Activated naive CD4-positive, alpha-beta T cell treated with anti-CD3 and anti-CD28 coated beads, Interleukin-2, amount 50 U/mL, for 24 hours (primary cell): ENCODE measurements around the gene NHEJ1.

Experiments used
- H3K27ac Mint-ChIP-seq: one replicate; pipeline ENCODE4 v1.8.0; 2021; ENCODE audit warnings: mild to moderate bottlenecking, mixed read lengths
- H3K27me3 Mint-ChIP-seq: one replicate; pipeline ENCODE4 v1.8.0; 2021; ENCODE audit warnings: mixed read lengths
- H3K36me3 Mint-ChIP-seq: one replicate; pipeline ENCODE4 v1.8.0; 2021; ENCODE audit warnings: mixed read lengths
- H3K4me1 Mint-ChIP-seq: one replicate; pipeline ENCODE4 v1.8.0; 2021; ENCODE audit warnings: mixed read lengths
- H3K4me3 Mint-ChIP-seq: one replicate; pipeline ENCODE4 v1.8.0; 2021; ENCODE audit warnings: mild to moderate bottlenecking, mixed read lengths
- H3K9me3 Mint-ChIP-seq: one replicate; pipeline ENCODE4 v1.8.0; 2021; ENCODE audit warnings: mixed read lengths

The NHEJ1 gene

DNA sequence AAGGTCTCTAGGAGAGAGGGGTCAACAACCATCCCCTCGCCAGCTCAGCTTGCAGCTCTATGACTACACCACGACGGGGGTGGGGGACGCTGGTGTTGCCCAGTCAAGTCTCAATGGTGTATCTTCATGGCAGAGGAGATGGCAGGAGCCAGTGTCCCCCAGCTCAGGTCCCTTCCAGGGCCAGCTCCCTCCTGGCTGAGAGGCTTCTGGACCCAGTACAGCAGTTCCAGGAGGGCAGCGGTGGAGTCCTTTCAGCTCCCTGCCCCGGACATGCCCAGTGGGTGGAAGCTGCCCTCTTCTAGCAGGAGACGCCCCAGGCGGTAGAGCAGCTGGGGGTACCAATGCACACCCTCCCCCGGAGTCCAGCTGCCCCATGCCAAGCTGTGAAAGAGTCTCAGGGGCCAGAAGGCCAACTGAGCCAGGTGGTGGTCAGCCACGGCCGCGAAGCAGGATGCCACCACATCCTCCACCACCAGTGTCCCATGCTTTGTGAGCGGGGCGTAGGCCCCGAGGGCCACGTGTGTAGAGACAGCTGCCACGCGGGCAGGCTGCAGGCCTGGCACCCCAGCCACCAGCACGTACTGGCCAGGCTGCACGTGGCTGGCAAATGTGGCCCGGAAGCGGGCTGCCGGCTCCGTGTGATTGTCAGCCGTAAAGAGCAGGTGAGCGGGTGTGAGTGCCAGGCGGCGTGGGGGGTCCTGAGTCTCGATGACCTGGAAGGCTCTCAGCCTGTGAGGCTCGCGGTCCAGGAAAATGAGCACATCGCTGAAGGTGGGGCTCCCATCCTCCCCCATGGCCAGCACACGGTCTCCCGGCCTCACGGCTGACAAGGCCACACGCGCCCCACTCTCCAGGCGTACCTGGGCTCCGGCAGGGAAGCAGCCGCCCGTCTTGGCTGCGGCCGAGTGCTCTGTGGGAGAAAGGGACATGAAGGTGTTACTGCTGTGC, 105.4 kb downstream of the NHEJ1 start:
- Mint-ChIP-seq H3K9me3 (no peaks in the 10 kb centered on the region), H3K36me3 (no peaks in the 10 kb centered on the region), H3K4me3 (no peak overlapping the region), H3K27me3 (peaks cover 38% of the 10 kb centered on the region), H3K27ac (no peak overlapping the region), H3K4me1 (peaks cover 20% of the 10 kb centered on the region)

DNA sequence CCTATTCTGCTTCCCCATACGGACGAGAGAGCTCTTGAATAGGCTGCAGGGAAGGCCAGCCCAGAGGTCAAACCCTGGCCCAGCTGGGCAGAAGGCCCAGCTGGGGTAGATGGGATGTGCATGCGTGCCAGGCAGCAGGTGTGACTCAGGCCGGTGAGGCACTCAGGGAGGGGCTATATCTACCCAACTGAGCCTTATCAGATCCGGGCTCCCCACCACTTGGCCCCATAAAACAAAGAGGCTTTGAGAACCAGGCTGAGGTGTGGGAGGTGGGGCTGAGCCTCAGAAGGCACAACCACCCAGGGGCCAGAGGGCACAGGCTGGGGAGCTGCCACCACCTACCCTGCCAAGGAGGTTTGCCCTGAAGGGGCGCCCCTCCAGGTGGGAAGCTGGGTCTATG, 111.3 kb downstream of the NHEJ1 start:
- Mint-ChIP-seq H3K36me3 (no peaks in the 10 kb centered on the region), H3K4me1 (no peaks in the 10 kb centered on the region), H3K4me3 (no peak overlapping the region), H3K27me3 (peaks cover 49% of the 10 kb centered on the region), H3K27ac (no peak overlapping the region), H3K9me3 (no peaks in the 10 kb centered on the region)

DNA sequence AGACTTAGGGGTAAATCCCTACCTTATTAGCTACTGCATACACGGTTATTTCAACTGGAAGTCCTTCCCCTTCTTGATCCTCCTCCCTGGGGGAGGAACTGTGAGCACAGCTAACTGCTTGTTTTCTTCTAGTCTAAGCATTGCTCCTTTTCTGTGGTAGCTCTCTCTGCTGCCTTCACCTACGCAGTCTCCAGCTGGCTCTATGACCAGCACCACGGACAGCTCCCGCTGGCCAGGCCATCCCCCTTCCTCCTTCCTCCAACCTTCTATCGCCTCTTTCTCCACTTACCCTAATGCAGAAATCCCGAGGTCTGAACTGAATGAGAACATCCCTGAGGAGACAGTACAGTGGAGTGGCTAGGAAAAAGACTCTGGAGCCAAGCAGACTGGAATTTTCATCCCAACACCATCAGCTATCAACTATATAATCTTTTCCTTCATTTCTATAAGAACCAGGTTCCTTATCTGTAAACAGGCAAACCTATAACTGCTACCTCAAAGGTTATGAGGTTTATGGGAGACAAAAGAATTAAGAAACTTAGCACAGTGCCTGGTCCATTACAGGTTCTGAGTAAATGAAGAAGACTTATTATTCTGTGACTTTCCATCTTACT, 114.6 kb downstream of the NHEJ1 start:
- Mint-ChIP-seq H3K27ac (no peak overlapping the region), H3K4me1 (peaks cover 9% of the 10 kb centered on the region), H3K27me3 (peaks cover 57% of the 10 kb centered on the region)

DNA sequence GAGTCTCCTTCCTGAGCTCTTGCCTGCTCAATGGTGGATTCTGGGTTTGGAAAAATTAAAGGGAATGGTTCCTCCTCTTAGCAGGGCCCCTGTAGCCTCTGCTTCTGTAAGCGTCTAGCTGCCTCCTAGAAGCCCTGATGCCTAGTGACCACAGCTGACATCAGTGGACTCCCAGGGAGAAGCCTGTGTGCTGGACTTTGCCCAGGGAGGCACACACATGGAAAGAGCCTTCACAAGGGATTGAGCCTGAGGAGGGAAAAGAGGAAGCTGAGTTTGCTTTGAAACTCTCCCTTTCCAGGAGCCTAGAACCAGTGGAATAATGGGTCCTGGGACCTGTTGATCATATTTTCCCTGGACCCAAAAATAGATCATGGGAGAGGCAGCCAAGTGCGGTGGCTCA, 117.9 kb downstream of the NHEJ1 start:
- no peaks in the 10 kb centered on the region for H3K36me3 Mint-ChIP-seq

More for the DNA sequence above, 114.6 kb downstream of the NHEJ1 start:
- no peak overlapping the region for H3K4me3 Mint-ChIP-seq
- no peaks in the 10 kb centered on the region for H3K36me3 Mint-ChIP-seq
- H3K9me3 Mint-ChIP-seq: no peaks in the 10 kb centered on the region

DNA sequence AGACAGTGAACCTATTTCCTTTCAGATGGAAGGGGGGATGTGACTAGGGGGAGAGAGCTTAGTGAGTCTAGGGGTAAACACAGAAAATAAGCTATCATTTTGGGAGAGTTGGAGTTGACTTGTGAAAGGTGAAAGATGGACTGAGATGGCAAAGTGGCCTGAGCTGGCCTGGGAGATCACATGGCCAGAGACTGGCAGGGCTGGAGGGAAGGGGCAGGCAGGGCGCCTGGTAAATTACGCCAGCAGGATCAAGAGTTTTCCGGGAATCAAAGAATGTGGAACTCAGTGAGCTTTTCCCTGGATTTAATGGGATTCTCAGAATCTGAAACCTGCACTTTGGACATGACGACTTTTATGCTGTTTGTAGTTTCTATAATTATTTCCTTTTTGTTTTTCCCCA, 118.5 kb downstream of the NHEJ1 start:
- Mint-ChIP-seq H3K27me3 (peaks cover 50% of the 10 kb centered on the region), H3K9me3 (no peaks in the 10 kb centered on the region), H3K27ac (peak overlapping the region; percentile 59), H3K4me3 (no peak overlapping the region), H3K4me1 (peaks cover 12% of the 10 kb centered on the region), H3K36me3 (no peaks in the 10 kb centered on the region)

More for the DNA sequence above, 117.9 kb downstream of the NHEJ1 start:
- no peaks in the 10 kb centered on the region for H3K9me3 Mint-ChIP-seq
- H3K4me3 Mint-ChIP-seq: no peak overlapping the region
- no peak overlapping the region for H3K27ac Mint-ChIP-seq
- H3K4me1 Mint-ChIP-seq: peaks cover 12% of the 10 kb centered on the region
- peaks cover 48% of the 10 kb centered on the region for H3K27me3 Mint-ChIP-seq

DNA sequence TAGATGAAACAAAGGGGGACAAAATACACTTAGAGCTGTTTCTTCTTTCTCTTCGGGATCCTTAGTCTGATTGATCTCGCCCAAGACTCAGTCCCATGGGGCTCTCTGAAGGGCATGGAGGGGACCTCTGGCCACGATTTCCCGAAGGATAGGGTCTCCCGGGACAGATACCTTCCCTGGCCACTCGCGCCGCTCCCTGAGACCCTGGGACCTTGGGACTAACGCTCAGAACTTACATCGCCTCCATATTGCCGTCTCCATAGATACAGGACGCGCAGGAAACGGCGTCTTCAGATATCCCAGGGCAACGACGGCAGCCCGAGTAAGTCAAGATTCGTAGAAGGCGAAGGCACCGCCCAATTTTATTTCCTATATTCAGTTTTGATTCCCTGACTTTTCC, 119.4 kb downstream of the NHEJ1 start, which contains the start of gene CFAP65:
TSS of gene CFAP65 (minus strand) at position 265 of the 400 bp plus-strand sequence. CDS start 2,468 bp downstream, outside the sequence.
- Mint-ChIP-seq H3K4me1 (peaks cover 12% of the 10 kb centered on the region), H3K27me3 (peaks cover 45% of the 10 kb centered on the region), H3K27ac (peak within 1 kb of the TSS; percentile 59), H3K9me3 (no peaks in the 10 kb centered on the region), H3K36me3 (no peaks in the 10 kb centered on the region), H3K4me3 (peak within 1 kb of the TSS; percentile 77)

DNA sequence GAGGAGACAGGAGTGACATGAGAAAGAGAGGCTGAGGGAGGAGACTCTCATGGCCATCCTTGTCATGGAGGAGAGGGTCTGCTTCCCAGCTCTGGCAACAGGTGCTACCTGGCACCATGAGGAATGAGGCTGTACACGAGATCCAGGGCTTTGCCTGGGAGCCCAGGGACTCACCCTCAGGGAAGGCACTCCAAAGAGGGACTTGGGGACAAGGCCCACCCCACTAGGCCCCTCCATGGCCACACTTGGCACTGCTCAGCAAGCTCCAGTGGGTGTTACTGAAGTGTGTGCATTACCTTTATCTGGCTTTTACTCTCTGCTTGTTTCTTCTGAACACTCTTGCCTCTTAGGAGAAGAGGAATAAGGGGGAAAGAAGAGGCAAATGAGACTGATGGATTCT, 122.0 kb downstream of the NHEJ1 start:
- no peaks in the 10 kb centered on the region for H3K36me3 Mint-ChIP-seq
- peaks cover 12% of the 10 kb centered on the region for H3K4me1 Mint-ChIP-seq
- no peak overlapping the region for H3K27ac Mint-ChIP-seq
- no peak overlapping the region for H3K4me3 Mint-ChIP-seq
- no peaks in the 10 kb centered on the region for H3K9me3 Mint-ChIP-seq
- peaks cover 41% of the 10 kb centered on the region for H3K27me3 Mint-ChIP-seq

DNA sequence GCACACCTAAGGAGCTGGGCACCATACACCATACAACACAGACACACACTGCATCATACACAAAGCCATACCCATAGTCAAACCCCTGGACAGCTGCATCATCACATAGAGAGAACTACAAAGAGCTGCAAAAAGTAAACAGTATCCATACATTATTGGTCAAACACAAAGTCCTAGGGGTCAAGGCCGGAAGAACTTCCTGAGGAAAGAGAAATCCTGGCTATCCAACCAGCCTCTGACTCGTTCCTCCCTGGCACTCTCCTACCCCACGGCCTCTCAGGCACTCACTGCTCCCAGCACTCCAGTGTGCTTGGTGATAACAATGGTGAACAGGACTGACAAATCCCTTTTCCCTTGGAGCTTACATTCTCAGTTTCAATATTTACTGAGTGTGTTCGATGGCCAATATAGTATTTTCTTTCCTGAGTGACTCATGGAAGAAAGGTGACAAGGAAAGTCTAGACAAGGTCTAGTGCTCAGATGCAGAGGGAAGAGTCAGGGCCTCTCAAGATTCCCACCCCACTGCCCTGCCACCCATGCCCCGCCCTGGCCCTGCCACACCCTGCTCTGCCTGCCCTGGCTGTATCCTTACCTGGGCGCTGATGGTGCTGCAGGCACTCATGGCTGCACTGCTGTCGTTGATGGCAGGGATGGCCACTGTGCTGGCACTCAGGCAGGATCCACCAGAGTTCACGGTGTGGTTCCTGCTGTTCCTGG, 122.7 kb downstream of the NHEJ1 start:
- Mint-ChIP-seq H3K9me3 (no peaks in the 10 kb centered on the region), H3K27ac (no peak overlapping the region), H3K4me1 (peaks cover 12% of the 10 kb centered on the region), H3K36me3 (no peaks in the 10 kb centered on the region), H3K27me3 (peaks cover 41% of the 10 kb centered on the region), H3K4me3 (no peak overlapping the region)

DNA sequence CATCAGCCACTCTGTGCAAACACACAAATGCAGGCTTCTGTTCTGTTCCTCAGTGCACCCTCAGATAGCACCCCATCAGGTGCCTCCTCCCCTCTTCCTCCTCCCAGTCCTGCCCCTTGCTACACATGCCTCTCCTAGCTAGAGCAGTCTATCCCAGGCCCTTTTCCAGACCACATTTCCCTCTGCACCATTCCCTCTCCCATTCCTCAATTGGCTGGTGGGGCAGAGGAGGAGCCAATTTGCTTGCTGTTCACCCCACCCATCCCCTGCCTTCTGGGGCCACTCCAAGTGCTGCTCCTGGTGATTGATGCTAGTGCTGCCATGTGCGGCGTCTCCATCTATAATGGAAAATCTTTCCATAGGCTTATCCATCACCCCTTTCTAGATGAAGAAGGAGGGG, 124.7 kb downstream of the NHEJ1 start:
- Mint-ChIP-seq H3K27me3 (peaks cover 28% of the 10 kb centered on the region), H3K27ac (no peak overlapping the region), H3K9me3 (no peaks in the 10 kb centered on the region), H3K4me1 (peaks cover 1% of the 10 kb centered on the region), H3K4me3 (no peak overlapping the region), H3K36me3 (no peaks in the 10 kb centered on the region)

DNA sequence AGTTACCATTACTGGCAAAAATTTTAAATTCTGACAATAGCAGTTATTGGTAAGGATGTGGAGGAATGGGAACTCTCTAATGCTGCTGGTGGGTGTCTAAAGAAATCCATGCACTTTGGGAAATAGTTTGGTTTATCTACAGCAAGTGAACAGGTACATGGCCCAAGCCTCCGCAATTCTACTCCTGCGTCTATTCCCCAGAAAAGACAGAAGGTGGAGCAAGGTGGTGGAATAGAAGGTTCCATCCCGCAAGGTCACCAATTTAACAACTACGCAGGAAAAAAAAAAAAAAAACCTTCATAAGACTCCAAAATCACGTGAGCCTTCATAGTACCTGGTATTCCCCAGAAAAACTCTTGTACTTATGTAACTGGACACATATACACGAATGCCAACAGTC, 125.8 kb downstream of the NHEJ1 start:
- H3K27ac Mint-ChIP-seq: no peak overlapping the region
- H3K36me3 Mint-ChIP-seq: no peaks in the 10 kb centered on the region
- H3K27me3 Mint-ChIP-seq: peaks cover 22% of the 10 kb centered on the region
- no peaks in the 10 kb centered on the region for H3K9me3 Mint-ChIP-seq
- H3K4me1 Mint-ChIP-seq: no peaks in the 10 kb centered on the region
- H3K4me3 Mint-ChIP-seq: no peak overlapping the region

DNA sequence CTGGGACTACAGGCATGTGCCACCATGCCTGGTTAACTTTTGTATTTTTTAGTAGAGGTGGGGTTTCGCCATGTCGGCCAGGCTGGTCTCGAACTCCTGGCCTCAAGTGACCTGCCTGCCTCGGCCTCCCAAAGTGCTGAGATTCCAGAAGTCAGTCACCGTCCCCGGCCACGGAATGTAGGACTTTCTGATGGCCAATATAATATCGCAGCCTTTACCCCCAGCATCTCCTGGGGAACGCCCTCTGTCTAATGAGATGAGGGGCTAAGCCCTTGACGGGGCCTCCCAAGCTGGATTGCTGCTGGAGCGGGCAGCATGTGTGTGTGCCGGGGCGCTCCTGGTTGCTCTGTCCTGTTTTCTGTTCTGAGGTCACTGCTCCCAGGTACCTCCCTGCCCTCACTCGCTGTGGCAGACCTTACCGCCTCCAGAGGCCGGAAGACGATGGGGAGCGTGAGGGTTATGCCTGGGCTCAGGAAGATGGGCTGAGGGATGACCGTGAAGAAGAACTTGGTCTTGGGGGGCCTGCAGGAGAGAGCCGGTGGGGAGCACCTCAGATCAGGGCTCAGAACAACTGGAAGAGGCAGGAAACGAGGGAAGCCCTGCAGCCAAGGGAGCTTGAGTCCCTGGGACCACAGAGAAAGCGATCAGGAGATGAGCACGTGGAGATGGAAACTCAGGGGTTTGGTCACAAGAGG, 128.4 kb downstream of the NHEJ1 start:
- H3K4me1 Mint-ChIP-seq: no peaks in the 10 kb centered on the region
- H3K9me3 Mint-ChIP-seq: no peaks in the 10 kb centered on the region
- peaks cover 15% of the 10 kb centered on the region for H3K27me3 Mint-ChIP-seq
- H3K36me3 Mint-ChIP-seq: no peaks in the 10 kb centered on the region
- no peak overlapping the region for H3K27ac Mint-ChIP-seq
- no peak overlapping the region for H3K4me3 Mint-ChIP-seq

DNA sequence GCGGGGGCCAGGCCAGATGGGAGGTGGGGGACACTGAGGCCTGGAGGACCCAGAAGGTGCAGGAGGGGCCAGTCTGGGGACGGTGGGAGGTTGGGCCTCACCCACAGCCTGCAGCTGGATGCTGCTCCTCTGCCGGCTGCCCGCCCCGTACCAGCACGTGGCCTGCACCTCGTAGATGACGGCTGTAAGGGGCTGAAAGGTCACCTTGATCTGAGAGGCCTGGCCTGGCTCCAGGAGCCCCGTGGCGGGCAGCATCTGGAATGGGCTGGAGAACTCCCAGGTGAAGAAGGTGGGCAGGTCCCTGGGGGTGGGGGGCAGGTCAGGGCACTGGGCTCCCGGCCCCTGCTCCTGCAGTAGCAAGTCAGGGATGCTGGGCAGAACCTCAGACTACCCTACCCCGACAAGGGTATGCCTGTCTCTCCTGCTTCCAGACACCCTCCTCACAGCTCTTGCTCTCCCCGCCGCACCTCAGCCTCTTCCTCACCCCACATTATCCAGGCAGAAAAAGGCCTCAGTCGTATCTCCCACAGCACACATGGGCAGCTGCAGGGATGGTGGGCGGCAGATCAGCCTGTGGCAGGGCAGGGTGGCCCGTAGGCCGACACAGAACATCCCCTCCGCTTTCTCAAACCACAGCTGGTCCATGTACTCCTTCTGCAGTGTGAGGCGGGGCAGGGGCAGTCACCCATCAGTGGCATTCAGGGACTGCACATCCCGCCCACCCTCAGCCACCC, 129.4 kb downstream of the NHEJ1 start:
- no peak overlapping the region for H3K27ac Mint-ChIP-seq
- H3K36me3 Mint-ChIP-seq: no peaks in the 10 kb centered on the region
- no peaks in the 10 kb centered on the region for H3K4me1 Mint-ChIP-seq
- H3K27me3 Mint-ChIP-seq: peaks cover 14% of the 10 kb centered on the region
- no peaks in the 10 kb centered on the region for H3K9me3 Mint-ChIP-seq
- no peak overlapping the region for H3K4me3 Mint-ChIP-seq

DNA sequence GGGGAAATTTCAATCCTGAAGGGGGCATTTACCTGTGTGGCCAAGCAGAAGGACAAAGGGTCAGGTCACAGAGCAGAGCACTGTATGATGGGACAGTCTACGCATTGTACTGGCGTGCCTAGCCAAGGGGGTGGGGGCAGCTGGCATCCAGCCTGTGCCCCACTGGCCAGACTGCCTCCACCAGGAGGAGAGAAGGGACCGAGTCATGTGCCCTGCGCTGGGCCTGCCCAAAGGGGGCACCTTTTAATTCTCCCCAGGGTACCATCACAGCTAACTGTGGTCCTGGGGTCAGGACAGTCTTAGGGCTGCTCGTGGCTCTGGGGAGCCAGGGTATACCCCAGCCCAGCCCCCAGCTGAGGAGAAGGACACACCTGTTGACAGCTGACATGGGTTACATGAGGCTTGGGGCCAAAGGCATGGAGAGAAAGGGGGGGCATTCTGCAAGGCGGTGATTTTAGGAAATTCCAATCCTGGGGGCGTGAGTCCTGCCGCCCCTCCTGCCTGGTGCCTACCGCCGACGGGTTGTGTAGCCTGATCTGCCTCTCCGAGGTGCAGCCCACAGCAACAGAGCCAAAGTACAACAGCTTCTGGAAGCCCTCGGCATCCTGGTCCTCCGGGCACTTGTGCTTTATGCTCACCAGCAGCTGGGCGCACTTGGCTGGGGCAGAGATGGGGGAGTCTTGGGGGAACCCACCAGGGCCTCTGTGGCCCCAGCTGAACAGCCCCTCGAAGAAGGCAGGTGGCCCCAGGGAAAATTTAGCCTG, 130.3 kb downstream of the NHEJ1 start:
- Mint-ChIP-seq H3K9me3 (no peaks in the 10 kb centered on the region), H3K27me3 (peaks cover 13% of the 10 kb centered on the region), H3K4me1 (no peaks in the 10 kb centered on the region)

DNA sequence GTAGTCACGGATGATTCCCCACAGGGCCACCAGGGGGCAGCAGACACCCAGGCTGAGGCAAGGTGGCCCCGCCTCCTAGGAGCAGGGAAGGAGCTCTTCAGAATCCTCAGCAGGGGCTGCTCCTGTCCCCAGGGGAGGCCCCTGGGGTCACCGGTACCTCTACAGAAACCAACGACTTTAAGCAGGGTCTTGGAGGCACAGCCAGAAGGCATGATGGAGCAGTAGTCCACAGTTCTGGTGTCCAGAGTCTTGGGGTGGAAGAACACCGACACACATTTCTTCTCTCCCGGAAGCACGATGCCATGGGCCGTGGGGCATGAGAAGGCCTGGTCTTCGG, 130.8 kb downstream of the NHEJ1 start:
- Mint-ChIP-seq H3K27ac (no peak overlapping the region), H3K4me1 (no peaks in the 10 kb centered on the region), H3K4me3 (no peak overlapping the region), H3K27me3 (peaks cover 13% of the 10 kb centered on the region), H3K36me3 (no peaks in the 10 kb centered on the region), H3K9me3 (no peaks in the 10 kb centered on the region)

More for the DNA sequence above, 130.3 kb downstream of the NHEJ1 start:
- Mint-ChIP-seq H3K4me3 (no peak overlapping the region), H3K36me3 (no peaks in the 10 kb centered on the region), H3K27ac (no peak overlapping the region)
